Measurements from ENCODE around the gene ELL.

Gene ELL

GRCh38 chr19:18442941-18443340, 78.9 kb downstream of the ELL start:
- no peak for DNase-seq

DNA sequence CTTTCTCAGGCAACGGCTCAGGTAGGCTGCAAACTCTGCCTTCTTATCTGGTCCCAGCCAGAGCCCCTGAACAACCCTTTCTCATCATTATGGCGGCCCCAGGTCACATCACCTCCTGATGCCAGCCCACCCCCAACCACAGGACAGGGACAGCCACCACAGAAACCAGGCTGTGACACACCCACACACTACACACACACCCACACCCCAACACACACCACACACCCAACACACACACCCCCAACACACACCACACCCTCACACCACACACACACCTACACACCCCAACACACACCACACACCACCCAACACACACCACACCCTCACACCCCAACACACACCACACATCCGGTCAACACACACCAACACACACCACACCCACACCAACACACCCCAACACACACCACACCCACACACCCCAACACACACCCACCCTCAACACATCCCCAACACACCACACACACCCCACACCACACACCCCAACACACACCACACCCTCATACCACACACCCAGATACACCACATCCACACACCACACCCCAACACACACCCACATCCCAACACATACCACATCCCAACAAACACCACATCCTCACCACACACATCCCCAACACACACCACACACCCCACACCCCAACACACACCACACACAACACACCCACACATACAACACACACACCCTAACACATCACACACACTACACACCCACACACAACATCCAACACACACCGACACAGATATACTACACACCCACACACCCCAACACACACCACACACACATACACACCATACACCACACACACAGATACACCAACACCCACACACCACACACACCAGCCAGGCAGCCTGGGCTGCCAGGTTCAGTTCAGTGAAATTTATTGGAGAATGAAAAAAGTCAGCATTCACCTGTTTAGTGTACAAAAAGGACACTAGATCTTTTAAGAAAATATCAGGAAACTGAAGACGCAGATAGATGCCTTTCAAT, 79.8 kb downstream of the ELL start:
- no peak for DNase-seq

DNA sequence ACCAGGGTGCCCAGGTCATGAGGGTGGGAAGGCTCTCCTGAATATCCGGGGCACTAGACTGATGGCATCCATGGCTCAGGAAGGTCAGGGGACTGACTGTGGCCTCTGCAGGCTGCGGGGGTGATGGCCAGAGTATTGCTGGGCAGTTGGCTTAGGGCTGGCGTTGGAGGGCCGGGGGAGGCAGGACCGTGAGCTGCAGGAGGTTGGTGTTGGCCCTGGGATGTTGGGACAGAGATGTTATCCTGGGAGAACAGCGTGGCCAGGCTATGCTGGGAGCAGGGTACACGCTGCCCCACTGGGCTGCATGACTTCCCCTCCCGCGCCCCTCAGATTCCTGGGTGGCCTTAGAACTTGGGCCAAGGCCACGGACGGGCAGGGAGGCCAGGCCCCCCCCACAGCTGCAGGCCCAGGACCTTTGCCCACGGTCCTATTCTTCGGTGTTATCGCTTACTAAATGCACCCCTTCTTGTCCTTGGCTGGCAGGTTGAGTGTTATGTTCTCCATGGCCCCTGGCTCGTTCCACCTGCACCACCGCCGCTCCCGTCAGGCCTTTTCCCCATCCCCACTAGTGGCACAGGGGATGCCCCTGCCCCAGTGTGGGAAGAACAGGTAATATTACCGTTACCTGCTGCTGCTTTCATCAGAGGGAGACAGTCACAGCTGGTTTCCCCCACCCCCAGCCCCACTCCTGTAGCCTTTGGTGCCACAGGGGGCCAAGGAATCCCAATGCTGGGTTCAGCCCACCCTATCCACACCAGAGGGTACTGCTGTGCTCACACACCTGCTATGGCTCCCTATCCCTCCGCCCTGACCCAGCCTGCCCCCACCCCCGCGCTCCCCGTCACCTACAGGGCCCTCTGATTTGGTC, 80.7 kb downstream of the ELL start:
- no peak for DNase-seq

GRCh38 chr19:18440415-18440877, 81.4 kb downstream of the ELL start:
- DNase-seq = no peak

DNA sequence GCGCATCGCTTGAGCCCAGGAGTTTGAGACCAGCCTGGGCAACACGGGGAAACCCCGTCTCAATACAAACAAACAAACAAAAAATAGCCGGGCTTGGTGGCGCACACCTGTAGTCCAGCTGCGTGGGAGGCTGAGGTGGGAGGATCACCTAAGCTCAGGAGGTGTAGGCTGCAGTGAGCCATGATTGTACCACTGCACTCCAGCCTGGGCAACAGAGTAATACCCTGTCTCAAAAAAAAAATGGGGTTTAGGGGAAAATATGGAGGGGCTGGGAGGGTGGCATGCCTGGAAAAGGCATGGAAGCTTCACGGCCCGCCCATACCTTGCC, 82.0 kb downstream of the ELL start:
- no peak for DNase-seq

DNA sequence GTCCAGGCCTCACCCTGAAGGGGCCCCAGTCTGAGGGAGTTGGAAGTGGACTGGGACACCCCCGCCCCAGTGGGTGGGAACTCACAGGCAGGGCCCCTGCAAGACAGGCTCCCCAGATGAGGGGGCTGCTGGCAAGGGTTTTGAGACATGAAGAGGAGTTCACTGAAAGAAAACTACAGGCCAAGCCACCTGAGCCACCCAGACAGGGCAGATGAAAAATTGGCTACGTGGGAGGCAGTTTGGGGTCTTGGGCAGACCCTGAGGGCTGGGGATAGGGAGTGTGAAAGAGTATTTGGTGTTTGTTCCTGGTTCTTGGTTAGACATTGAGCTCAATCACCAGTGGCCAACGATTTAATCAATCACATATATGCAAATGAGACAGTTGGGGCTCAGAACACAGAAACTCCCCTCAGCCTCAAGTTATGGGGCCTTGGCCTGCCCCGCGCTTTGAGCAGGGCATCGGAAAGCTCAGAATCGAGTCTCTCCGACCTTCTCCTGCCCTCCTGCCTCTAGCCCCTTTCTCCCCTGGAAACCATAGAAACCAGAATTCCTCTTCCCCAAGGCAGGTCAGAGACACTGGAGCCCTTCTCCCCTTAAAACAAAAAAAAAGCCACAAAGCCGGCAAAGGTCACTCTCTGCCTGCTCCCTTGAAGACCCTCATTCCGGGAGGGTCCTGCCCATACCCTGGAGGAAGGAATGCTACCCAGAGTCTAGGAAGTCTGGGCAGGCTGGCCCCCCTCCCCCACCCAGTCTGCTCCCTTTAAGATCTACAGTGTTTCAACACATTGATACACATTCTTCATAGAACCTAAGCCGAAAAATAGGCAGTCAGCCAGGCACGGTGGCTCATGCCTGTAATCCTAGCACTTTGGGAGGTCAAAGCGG, 82.6 kb downstream of the ELL start:
- no peak for DNase-seq

- DNase-seq = peak; percentile 30
Measured at GRCh38 chr19:18438331-18439024, 83.4 kb downstream of the ELL start.

GRCh38 chr19:18437491-18438330, 84.2 kb downstream of the ELL start, which contains the start of gene ISYNA1:
ISYNA1 (minus strand) TSS chr19:18438133; CDS start chr19:18437979, 154 bp downstream.
- no peak for DNase-seq

- no peak for DNase-seq
Measured at GRCh38 chr19:18436671-18437490, 85.0 kb downstream of the ELL start.

- no peak for DNase-seq
Measured at GRCh38 chr19:18435842-18436670, 85.8 kb downstream of the ELL start.

DNA sequence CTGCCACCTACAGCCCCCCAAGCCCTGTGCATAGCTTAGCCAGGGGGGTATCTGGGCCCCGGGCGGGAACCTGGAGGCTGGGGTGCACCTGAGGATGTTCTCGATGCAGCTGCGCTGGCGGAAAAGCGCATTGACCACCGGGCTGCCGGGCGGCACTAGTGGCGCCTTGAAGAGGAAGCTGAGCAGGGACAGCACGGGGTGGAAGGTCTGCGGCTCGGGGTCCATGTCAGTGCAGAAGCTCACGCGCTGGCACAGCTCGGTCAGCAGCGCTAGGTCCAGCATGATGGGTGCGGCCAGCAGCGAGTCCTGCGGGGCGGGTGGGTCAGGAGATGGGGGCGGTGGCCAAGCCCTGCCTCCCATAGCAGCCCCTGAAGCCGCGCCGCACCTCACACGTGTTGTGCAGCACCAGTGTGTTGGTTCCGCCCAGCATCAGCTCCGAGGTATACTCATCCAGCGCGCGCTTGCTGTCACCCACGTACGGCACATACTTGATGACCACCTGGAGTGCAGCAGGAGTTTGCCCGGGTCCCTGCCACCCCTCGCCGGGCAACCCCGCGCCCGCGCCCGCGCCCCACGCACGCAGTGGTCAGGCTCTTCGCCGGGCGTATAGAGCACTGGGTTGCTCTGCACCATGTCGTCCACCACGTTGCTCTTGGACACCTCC, 86.6 kb downstream of the ELL start:
- no peak for DNase-seq

- DNase-seq = no peak
Measured at GRCh38 chr19:18434411-18435175, 87.3 kb downstream of the ELL start.

- no peak for DNase-seq
Measured at GRCh38 chr19:18433735-18434398, 88.0 kb downstream of the ELL start.

GRCh38 chr19:18433015-18433691, 88.7 kb downstream of the ELL start:
- DNase-seq = no peak

GRCh38 chr19:18432275-18433014, 89.4 kb downstream of the ELL start:
- DNase-seq = no peak

Data from DMS 273 treated with DMSO at 0.1 percent for 48 hours (cell line).